A549 (cell line): ENCODE results near the gene PRR20C.

Source experiments
- CHD2 ChIP-seq: fragments of 150-350 bp; IDR thresholded peaks from 2 replicates; pipeline ENCODE4 v1.6.1; 2014; ENCODE audit warnings: low read length; ENCODE audit not compliant: partially characterized antibody
- CTCF ChIP-seq: fragments of >200 bp; sonication (Bioruptor Twin); formaldehyde crosslinking; IDR thresholded peaks from 3 replicates; pipeline ENCODE4 v1.5.1; 2016
- EP300 ChIP-seq, 2 experiments: fragments of >200 bp; sonication (Bioruptor Twin); formaldehyde crosslinking; IDR thresholded peaks; 2 replicates in 1 of 2; 3 replicates in 1 of 2; pipeline ENCODE4 v1.6.1; 2016 to 2017
- POLR2A ChIP-seq: IDR thresholded peaks from 2 replicates; pipeline ENCODE4 v1.6.1; 2012; ENCODE audit warnings: mild to moderate bottlenecking, low read length
- SMC3 ChIP-seq: fragments of >200 bp; sonication (Bioruptor Twin); formaldehyde crosslinking; IDR thresholded peaks from 3 replicates; pipeline ENCODE4 v1.6.1; 2018; ENCODE audit warnings: inconsistent platforms

GRCh38 chr13:57191667-57192066, 37.8 kb downstream of the PRR20C start:
- TF ChIP-seq CTCF (no peak), SMC3 (no peak), POLR2A (no peak), CHD2 (no peak), EP300 (IDR thresholded peaks at IDR 0.05) (no peak)
